T-helper 17 cell (primary cell): ENCODE data around the gene CLDN16. TPM values are rescaled to one million over a fixed set of nuclear protein-coding genes. Genes with fewer than 3 reads are reported as not detected.

Experiments used
- ATAC-seq: fragments of 150-1000 bp; cut with Tn5 transposase; 2 replicates; pipeline ENCODE4 v1.10.0; 2021; ENCODE audit warnings: mild to moderate bottlenecking, moderate library complexity
- DNase-seq, 3 donors: peaks; one replicate each; pipeline versions ENCODE4 v3.0.0 to v3.0.0-alpha.2; 2020 to 2021
- H3K9me3 ChIP-seq: one replicate; pipeline ENCODE4 v1.7.0; 2013; ENCODE audit warnings: low read length, mild to moderate bottlenecking; ENCODE audit not compliant: control insufficient read depth, poor library complexity, severe bottlenecking
- H3K27ac Mint-ChIP-seq: one replicate; pipeline ENCODE4 v1.8.0; 2022; ENCODE audit warnings: mild to moderate bottlenecking, moderate library complexity, mixed read lengths
- H3K27me3 Mint-ChIP-seq: one replicate; pipeline ENCODE4 v1.8.0; 2022; ENCODE audit warnings: mixed read lengths
- H3K36me3 Mint-ChIP-seq: one replicate; pipeline ENCODE4 v1.8.0; 2022; ENCODE audit warnings: low read depth, mixed read lengths
- H3K4me1 Mint-ChIP-seq: one replicate; pipeline ENCODE4 v1.8.0; 2022; ENCODE audit warnings: mild to moderate bottlenecking, mixed read lengths
- H3K4me3 Mint-ChIP-seq: one replicate; pipeline ENCODE4 v1.8.0; 2022; ENCODE audit warnings: mild to moderate bottlenecking, moderate library complexity, mixed read lengths
- total RNA-seq, 4 donors: library from RNA in 2 of 4; stranded (reverse) in 2 of 4; gene quantifications; one replicate each; pipeline ENCODE4 v1.2.3 and lab custom pipeline; 2022 to 2026

CLDN16 gene
- total RNA-seq, 2 donors from 2014 or later: not detected

DNA sequence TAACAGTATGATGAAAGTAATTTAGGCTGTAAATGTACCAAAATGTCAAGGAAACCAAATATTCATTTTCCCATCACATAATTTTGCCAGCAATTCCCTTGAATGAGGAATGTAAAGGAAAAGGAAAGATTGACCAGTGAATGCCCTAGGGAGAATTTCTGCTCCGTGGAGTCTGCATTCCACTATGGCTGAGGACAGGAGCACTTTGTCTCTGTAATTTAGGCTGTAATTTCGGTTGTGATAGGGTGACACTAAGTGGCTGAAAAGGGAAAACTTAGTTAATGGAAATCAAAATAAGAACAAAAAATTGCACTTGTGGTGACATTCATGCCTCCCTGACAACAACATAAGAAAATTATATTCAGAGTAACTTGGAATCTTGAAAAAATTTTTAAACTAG, 70.1 kb downstream of the CLDN16 start:
- H3K36me3 Mint-ChIP-seq: no peaks in the 10 kb centered on the region
- H3K9me3 ChIP-seq: no peaks in the 10 kb centered on the region
- H3K4me3 Mint-ChIP-seq: no peak overlapping the region
- no peak overlapping the region for H3K27ac Mint-ChIP-seq
- H3K4me1 Mint-ChIP-seq: peaks cover 5% of the 10 kb centered on the region
- DNase-seq (no peak), ATAC-seq (no peak)
- H3K27me3 Mint-ChIP-seq: peaks cover 23% of the 10 kb centered on the region

Other genes starting within 250 kb of the CLDN16 start
- gene CLDN1, start 65.7 kb upstream of the CLDN16 start, total RNA-seq: not detected
- gene TMEM207, start 61.7 kb downstream of the CLDN16 start, total RNA-seq: not detected
- 10 to 100 TPM; 11.3 to 19.2 TPM for gene IL1RAP, start 125.9 kb downstream of the CLDN16 start, total RNA-seq